GM19452 (cell line): ENCODE results near the gene PTBP1.

Experiments used
- ATAC-seq: cut with Tn5 transposase; IDR thresholded peaks from one replicate; pipeline ENCODE4 v1.9.1; 2021; ENCODE audit not compliant: unreplicated experiment

Gene PTBP1

DNA sequence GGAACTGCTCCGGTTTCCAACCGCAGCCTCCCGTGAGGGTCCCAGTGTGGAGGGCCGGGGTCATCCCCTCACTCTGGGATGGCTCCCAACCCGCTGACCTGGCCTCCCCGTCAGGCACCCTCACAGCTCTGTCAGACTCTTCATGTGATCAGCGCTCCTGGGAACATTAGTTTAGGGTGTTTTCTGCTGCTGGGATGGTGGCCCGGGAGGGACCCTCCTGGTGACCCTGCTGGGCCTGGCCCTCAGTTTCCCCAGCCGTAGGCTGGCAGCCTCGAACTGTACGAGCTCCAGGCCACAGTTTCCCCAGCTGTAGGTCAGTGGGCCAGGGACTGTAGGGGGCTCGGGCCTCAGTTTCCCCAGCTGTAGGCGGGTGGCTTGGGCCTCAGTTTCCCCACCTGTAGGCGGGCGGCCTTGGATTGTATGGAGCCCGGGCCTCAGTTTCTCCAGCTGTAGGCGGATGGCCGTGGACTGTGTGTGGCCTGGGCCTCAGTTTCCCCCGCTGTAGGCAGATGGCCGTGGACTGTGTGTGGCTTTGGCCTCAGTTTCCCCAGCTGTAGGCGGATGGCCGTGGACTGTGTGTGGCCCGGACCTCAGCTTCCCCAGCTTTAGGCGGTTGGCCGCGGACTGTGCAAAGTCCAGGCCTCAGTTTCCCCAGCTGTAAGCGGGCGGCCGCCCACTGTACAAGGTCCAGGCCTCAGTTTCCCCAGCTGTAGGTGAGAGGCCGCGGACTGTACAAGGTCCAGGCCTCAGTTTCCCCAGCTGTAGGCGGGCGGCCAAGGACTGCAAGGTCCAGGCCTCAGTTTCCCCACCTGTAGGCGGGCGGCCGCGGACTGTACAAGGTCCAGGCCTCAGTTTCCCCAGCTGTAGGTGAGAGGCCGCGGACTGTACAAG, 1.3 kb upstream of the PTBP1 start:
- ATAC-seq, result no peak

DNA sequence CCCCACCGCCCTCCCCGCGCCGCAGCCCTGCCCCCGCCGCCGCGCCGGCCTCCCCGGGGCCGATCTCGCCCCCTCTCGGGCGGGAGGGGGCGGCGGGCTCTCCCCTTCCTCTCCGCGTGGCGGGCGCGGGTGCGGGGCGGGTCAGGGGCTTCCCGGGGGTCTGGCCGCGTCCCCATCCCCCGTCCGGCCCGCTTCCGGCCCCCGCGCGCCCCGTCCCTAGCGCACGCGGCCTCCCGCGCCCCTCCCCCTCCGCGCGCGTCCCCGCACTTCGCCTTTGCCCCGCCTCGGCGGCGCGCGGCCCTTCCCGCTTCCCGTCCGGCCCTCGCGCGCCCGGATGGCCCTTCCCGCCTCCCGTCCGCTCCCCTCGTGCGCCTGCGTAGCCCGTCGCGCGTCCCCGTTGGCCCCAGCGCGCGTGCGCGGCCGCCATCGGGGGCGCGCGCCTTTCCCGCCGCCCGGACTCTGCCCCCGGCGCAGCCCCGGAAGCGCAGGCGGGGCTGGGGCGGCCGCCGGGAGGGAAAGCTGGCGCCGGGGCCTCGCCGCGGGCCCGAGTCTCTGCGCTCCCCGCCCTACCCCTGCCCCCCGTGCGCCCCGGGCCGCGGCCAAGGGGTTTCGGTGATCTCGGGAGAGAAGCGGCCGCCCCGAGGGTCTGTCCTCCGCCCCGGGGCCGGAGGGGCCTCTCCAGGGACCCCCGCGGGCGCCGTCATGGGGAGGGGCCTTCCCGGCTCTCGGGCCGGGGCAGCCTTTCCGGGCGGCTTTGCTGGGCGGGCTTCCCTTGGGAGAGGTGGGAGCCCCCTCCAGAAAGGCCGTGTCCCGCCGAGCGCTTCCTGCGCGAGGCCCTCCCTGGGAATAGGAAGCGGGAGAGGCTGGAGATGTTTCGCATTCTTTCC, 519 bp downstream of the PTBP1 start:
- ATAC-seq, result peak; percentile 37

GRCh38 chr19:798415-799075, 1.3 kb downstream of the PTBP1 start:
- no peak for ATAC-seq

DNA sequence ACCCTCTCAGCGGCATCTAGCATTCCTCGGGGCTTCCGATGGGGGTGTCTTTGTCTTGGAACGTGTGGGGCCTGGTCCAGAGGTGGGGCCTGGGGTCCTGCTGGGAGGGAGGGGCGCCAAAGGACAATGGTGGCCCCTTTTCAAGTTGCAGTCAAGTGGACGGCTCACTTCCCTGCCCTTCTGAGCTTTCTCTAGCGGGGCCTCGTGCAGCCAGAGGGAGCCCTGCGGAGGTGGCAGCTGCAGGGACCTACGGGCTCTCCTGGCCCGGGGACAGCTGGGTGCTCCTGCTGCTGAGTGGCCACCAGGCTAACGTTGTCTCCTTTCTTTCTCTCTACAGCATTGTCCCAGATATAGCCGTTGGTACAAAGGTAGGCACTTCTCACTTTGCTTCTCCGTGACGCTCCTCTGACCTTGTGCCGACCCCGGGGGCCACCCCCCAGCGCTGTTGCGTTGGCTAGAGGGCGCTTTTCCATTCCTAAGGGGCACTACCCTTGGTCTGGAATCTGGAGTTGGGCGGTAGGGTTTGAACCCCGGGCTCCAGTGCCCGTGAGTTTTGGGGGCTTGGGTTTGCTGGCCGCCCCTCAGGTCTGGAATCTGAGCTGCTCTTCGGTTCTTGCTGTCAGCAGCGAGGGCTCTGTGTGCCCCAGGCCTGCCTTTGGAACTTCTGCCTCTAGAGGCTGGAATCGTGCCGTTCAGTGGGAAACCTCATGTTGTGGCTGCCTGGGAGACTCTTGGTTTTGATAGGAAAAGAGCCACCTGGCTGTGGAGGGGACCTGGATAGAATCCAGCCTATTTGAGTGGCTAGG, 2.0 kb downstream of the PTBP1 start:
- no peak for ATAC-seq

DNA sequence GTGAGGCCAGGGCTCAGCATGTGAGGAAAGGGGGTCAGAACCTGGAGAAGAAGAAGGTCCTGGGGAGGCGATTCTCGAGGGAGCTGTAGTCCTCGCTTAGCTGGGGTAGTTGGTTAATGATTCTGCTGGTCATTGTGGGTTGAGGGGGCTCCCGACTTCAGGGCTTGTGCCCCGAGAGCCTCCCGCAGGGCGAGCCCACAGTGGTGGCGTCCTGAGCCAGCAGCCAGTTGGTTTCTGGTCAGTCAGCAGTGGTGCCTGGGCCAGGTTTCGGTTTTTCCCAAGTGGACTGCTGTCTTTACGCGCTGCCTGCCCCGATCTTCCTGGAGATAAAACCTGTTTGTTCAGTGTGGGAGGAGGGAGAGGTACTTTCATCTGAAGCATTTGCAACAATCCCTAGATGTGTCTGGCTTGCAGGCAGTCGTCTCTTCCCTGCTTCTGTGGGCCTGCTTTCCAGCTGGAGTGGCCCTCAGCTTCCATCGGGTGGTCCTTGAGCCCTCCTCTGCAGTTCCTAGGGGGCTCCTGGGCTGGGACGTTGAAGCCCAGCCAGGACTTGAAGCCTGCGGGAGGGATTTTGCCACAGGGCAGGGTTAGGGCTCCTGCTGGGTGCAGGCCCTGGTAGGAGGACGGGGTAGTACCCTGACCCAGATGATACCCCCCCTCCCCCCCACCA, 3.2 kb downstream of the PTBP1 start:
- no peak for ATAC-seq

- no peak for ATAC-seq
Measured at GRCh38 chr19:801030-801860, 4.0 kb downstream of the PTBP1 start.

- ATAC-seq, result no peak
Measured at GRCh38 chr19:801861-802497, 4.7 kb downstream of the PTBP1 start.

GRCh38 chr19:802498-803098, 5.3 kb downstream of the PTBP1 start:
- no peak for ATAC-seq

- ATAC-seq, result no peak
Measured at GRCh38 chr19:803099-803561, 5.9 kb downstream of the PTBP1 start.

- no peak for ATAC-seq
Measured at GRCh38 chr19:803686-804418, 6.6 kb downstream of the PTBP1 start.

DNA sequence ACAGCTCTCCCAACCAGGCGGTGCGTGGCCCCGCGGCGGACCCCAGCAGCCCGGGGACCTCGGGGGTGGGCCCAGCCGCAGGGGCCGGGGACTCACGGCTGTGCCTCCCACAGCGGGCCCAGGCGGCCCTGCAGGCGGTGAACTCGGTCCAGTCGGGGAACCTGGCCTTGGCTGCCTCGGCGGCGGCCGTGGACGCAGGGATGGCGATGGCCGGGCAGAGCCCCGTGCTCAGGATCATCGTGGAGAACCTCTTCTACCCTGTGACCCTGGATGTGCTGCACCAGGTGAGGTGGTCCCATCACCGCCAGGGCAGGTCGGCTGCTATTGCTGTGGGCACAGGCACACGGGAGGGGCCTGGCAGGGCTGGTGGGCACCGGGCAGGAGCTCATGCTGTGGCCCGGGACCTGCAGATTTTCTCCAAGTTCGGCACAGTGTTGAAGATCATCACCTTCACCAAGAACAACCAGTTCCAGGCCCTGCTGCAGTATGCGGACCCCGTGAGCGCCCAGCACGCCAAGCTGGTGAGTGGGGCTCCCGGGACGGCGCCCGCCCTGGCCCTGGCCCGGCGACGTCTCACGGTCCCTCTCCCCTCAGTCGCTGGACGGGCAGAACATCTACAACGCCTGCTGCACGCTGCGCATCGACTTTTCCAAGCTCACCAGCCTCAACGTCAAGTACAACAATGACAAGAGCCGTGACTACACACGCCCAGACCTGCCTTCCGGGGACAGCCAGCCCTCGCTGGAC, 7.3 kb downstream of the PTBP1 start:
- ATAC-seq, result no peak

DNA sequence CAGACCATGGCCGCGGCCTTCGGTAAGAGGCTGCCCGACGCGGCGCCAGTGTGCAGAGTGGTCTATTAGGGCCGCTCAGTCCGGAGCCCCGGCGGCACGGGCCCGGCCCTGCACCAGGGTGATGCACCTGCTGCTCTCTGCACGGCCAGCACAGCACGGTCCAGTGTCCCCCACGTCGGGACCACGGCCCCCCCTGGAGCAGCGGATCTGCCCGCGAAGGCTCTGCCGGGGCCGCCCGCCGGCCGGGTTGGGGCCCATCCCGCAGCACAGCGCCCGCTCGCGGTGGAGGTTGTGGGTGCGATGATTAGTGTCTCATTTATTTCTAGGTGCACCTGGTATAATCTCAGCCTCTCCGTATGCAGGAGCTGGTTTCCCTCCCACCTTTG, 7.9 kb downstream of the PTBP1 start:
- no peak for ATAC-seq

DNA sequence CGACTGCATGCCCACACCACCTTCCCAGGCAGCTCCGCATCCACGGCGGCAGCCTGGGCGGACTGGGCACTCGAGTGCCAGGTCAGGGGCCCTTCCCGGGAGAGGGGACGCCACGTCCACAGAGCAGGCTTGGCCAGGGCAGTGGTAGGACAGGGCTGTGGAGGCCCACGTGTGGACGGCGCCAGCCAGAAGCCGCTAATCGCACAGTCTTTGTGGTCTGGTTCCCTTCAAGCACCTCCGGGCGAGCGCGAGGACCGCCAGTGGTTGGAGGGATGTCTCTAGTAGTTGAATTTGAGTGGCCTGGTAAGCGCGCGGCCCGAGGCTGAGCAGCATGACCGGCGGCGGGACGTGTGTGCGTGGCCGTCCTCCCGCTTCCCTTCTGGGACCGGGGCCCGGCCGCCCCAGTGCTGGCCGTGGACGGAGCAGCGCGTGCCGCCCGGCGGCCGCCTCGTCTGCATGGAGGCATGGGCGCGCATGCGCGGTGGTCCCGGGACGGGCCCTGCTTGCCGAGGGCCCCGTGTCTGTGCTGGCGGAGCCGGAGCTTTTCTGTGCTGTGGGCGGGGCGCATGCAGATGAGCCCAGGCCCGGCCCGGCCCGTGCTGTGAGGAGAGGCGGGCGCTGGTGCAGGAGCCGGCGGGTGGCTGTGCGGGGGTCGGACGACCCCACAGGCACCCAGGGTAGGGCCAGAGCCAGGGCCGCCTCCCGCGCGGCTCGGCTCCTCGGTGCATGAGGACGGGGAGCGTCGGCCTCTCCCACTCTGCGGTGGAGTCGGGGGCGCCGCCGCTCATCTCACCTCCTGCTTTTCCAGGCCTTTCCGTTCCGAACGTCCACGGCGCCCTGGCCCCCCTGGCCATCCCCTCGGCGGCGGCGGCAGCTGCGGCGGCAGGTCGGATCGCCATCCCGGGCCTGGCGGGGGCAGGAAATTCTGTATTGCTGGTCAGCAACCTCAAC, 8.6 kb downstream of the PTBP1 start:
- ATAC-seq, result no peak

GRCh38 chr19:806815-807421, 9.7 kb downstream of the PTBP1 start:
- ATAC-seq, result no peak
